Calu3 (cell line): ENCODE results near the gene NES. TPM values are rescaled to one million over a fixed set of nuclear protein-coding genes. Genes with fewer than 3 reads are reported as not detected.

Experiments
- BruUV-seq: library from RNA; stranded (reverse); fragments of 400-500 nt; replicated peaks from 2 replicates; lab custom pipeline; 2021; lab: Mats Ljungman, UMichigan
- CTCF ChIA-PET: fragments of 300-600 bp; sonication (Branson Sonifier 250); formaldehyde crosslinking; loops from one replicate; lab custom pipeline; 2022; ENCODE audit warnings: antibody characterized with exemption; lab: Charles Lee
- DNase-seq: peaks from one replicate; pipeline ENCODE4 v3.0.0; 2022
- H3K27ac Mint-ChIP-seq: one replicate; pipeline ENCODE4 v1.8.0; 2022; ENCODE audit warnings: mixed read lengths; ENCODE audit not compliant: unreplicated experiment
- H3K27me3 Mint-ChIP-seq: one replicate; pipeline ENCODE4 v1.8.0; 2022; ENCODE audit warnings: mixed read lengths; ENCODE audit not compliant: unreplicated experiment
- H3K36me3 Mint-ChIP-seq: one replicate; pipeline ENCODE4 v1.8.0; 2022; ENCODE audit warnings: mild to moderate bottlenecking, moderate library complexity, mixed read lengths; ENCODE audit not compliant: insufficient read depth, unreplicated experiment
- H3K4me1 Mint-ChIP-seq: one replicate; pipeline ENCODE4 v1.8.0; 2022; ENCODE audit warnings: mild to moderate bottlenecking, low read depth, mixed read lengths; ENCODE audit not compliant: unreplicated experiment
- H3K4me3 Mint-ChIP-seq: one replicate; pipeline ENCODE4 v1.8.0; 2022; ENCODE audit warnings: mild to moderate bottlenecking, low read depth, moderate library complexity, mixed read lengths; ENCODE audit not compliant: unreplicated experiment
- H3K9me3 Mint-ChIP-seq: one replicate; pipeline ENCODE4 v1.8.0; 2022; ENCODE audit warnings: low read depth, mixed read lengths; ENCODE audit not compliant: unreplicated experiment
- CTCF ChIP-seq: fragments of 200-600 bp; IDR thresholded peaks from one replicate; pipeline ENCODE4 v1.8.0; 2022; ENCODE audit warnings: antibody characterized with exemption; ENCODE audit not compliant: unreplicated experiment
- intact Hi-C: fragments of 100-400 bp; cut with micrococcal nuclease; formaldehyde crosslinking; loops from one replicate; pipeline ENCODE4 v1.10.0; 2022; ENCODE audit not compliant: unreplicated experiment
- total RNA-seq: library from RNA; stranded (reverse); gene quantifications from 2 replicates; pipeline ENCODE4 v1.2.3, GENCODE V29; 2022

NES gene
- total RNA-seq, 1 experiment from 2014 or later = 7.4 TPM

DNA sequence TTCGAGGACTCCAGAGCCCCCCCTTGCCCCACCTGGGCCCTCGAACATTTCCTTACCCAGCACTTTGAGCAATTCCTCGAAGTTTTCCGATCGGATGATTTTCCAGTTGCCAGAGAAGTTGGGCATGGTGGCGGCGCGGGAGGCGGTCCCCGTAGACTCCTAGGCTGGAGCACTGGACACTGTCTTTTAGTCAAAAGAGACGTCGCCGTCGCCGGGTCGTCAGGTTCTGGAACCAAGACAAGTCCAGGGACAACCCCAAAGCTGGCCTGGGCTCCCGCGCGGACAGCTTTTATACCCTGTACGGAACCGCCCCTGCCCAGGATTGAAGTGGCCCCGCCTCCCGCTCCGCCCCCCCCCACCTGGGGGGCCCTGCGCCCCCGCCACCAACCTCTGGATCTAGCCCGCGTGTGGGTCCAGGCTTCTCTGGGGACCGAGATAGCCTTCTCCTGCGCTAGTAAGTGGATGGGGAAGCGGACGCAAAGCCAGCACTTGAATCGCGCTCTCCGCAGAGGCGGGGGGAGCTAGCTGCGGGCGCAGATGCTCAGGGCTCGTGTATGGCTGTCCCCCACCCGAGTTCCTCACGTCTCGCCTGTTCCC lies 28.2 kb upstream of the NES start, which contains the start of gene CRABP2:
CRABP2 (minus strand) TSS at position 263 of the 597 bp plus-strand sequence; CDS start at position 126, 137 bp downstream.
- no TSS peak for BruUV-seq
- H3K27me3 Mint-ChIP-seq = peaks cover 13% of the 10 kb centered on the region

DNA sequence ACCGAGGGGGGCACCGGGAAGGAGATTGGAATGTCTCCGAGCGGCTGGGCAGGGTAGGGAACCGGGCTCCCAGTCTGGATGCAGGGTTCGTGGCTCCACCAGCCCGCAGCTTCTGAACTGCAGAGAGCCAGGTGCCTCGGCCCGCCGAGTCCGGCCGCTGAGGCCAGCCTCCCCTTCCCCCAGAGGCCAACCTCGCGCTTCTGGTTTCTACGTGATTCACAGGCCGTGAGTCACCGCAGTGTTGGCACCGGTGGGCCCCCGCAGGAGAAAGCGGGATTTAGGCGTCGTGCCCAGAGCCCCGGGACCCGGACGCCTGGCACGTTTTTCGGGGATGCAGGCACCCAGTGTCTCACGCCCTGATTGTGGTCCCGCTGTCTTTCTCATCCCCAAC lies 27.7 kb upstream of the NES start:
- CTCF ChIA-PET = interaction anchor here (1.3 to 7.1 kb wide), 5 partner anchors 13 to 155 kb away, joined by 3 to 130 read pairs (median 6); no protein-coding TSS in a partner anchor
- Mint-ChIP-seq H3K4me3 (peak overlapping the region; percentile 67), H3K4me1 (peaks cover 37% of the 10 kb centered on the region), H3K9me3 (no peaks in the 10 kb centered on the region), H3K36me3 (peaks cover 23% of the 10 kb centered on the region), H3K27ac (peak overlapping the region; percentile 66), H3K27me3 (peaks cover 13% of the 10 kb centered on the region)
- no peak for TF ChIP-seq CTCF
- TSS peak; percentile 52 for BruUV-seq
- peak; percentile 85 for DNase-seq
- intact Hi-C loops = loop anchor here (1.0 kb wide), 1 partner anchor 16 kb away; no protein-coding TSS in a partner anchor

More for the DNA sequence above, 28.2 kb upstream of the NES start, which contains the start of gene CRABP2:
- peaks cover 37% of the 10 kb centered on the region for H3K4me1 Mint-ChIP-seq
- peak within 1 kb of the TSS; percentile 67 for H3K4me3 Mint-ChIP-seq
- intact Hi-C loops = loop anchor here (1.0 kb wide), 1 partner anchor 16 kb away; no protein-coding TSS in a partner anchor
- TF ChIP-seq CTCF = no peak
- CTCF ChIA-PET = interaction anchor here (0.7 to 7.1 kb wide), 6 partner anchors 13 to 154 kb away, joined by 3 to 130 read pairs (median 5); no protein-coding TSS in a partner anchor
- peak within 1 kb of the TSS; percentile 66 for H3K27ac Mint-ChIP-seq
- peaks cover 23% of the 10 kb centered on the region for H3K36me3 Mint-ChIP-seq
- DNase-seq = no peak
- no peaks in the 10 kb centered on the region for H3K9me3 Mint-ChIP-seq

- Mint-ChIP-seq H3K27me3 (peaks cover 13% of the 10 kb centered on the region), H3K27ac (peak overlapping the region; percentile 66), H3K4me3 (peak overlapping the region; percentile 67), H3K4me1 (peaks cover 31% of the 10 kb centered on the region), H3K9me3 (no peaks in the 10 kb centered on the region), H3K36me3 (peaks cover 23% of the 10 kb centered on the region)
- intact Hi-C loops = no loop called here
- CTCF ChIA-PET = interaction anchor here (1.7 to 7.1 kb wide), 3 partner anchors 12 to 21 kb away, joined by 4 to 130 read pairs (median 6); no protein-coding TSS in a partner anchor
- BruUV-seq = no TSS peak
- no peak for TF ChIP-seq CTCF
- no peak for DNase-seq
Observed at GRCh38 chr1:156704166-156704711, 27.0 kb upstream of the NES start.

GRCh38 chr1:156703741-156704140 lies 26.5 kb upstream of the NES start:
- TF ChIP-seq CTCF = no peak
- H3K9me3 Mint-ChIP-seq = no peaks in the 10 kb centered on the region
- BruUV-seq = no TSS peak
- H3K27me3 Mint-ChIP-seq = peaks cover 13% of the 10 kb centered on the region
- intact Hi-C loops = no loop called here
- H3K4me1 Mint-ChIP-seq = peaks cover 27% of the 10 kb centered on the region
- no peak for DNase-seq
- H3K36me3 Mint-ChIP-seq = peaks cover 26% of the 10 kb centered on the region
- no peak overlapping the region for H3K27ac Mint-ChIP-seq
- CTCF ChIA-PET = interaction anchor here (7.1 kb wide), 1 partner anchor 12 kb away, joined by 130 read pairs; no protein-coding TSS in a partner anchor
- H3K4me3 Mint-ChIP-seq = no peak overlapping the region
